ENCODE data around the gene CCDC50.

DNA sequence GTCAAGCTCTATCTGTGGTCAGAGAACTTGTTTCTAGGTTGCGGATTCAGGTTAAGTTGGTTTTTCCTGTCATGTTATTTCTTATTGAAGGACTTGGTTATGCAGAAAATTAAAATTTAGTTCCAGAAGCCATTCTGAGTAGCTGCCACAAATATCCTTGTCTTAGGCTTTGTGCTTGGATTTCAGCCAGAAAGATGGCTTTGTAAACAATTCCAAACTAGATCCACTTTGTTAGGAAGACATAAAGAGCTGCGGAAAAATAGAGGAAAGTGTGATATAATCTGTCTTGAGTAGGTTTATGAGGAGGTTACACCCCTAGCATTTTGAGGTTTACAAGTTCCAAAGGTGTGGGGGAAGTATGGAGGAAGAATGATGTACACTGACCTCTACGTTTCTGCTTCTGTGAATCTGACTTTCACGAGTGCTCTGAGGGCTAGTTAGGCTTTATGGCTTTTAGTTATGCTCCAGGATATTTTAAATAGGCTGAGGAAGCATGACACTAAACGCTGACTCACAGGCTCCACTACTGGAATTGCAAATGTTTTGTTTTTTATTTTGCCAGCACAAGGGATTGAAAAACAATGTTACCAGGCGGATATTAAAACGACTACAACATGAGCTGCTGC lies 47.4 kb downstream of the CCDC50 start:
- TF ChIP-seq RARB (CRISPR knock-in tag; IDR thresholded peaks at IDR 0.05) (no peak), GLIS3 (CRISPR knock-in tag; IDR thresholded peaks at IDR 0.05) (no peak)

Measured in SK-N-SH treated with all-trans-retinoic acid at 6 μM for 48 hours (cell line).